K562 (cell line): ENCODE results near the gene GBF1. TPM values are rescaled to one million over a fixed set of nuclear protein-coding genes. Genes with fewer than 3 reads are reported as not detected.

Experiments used
- ATAC-seq: fragments of 200-7000 bp; cut with Tn5 transposase; 3 replicates; pipeline ENCODE4 v1.9.1; 2020; ENCODE audit warnings: moderate library complexity
- BruUV-seq: library from RNA; stranded (reverse); fragments of 400-500 nt; replicated peaks from 2 replicates; lab custom pipeline; 2021; lab: Mats Ljungman, UMichigan
- CTCF ChIA-PET: fragments of 300-600 bp; formaldehyde crosslinking; extraction: SDS; loops from one replicate; lab custom pipeline; 2021; ENCODE audit warnings: low intra/inter-chr PET ratio; lab: Yijun Ruan, JAX
- POLR2A ChIA-PET: fragments of 300-600, 350-650 bp; sonication (Branson Sonifier 250); formaldehyde crosslinking; extraction: SDS; loops from one replicate; lab custom pipeline; 2021; ENCODE audit warnings: antibody characterized with exemption, inconsistent platforms; lab: Yijun Ruan, JAX
- DNase-seq, 4 experiments: peaks; one replicate each; pipeline versions ENCODE4 v3.0.0 to v3.0.0-alpha.2; 2011 to 2018; ENCODE audit warnings: low spot score in 3 of 4, mixed read lengths in 3 of 4; ENCODE audit errors: extremely low read depth in 1 of 4
- FAIRE-seq: peaks from 2 replicates; lab custom pipeline; 2011; peaks lifted over from hg19 to GRCh38; lab: Jason Lieb, UNC
- H2AFZ ChIP-seq: 2 replicates; pipeline ENCODE4 v1.6.0; 2011; ENCODE audit warnings: low read depth, low read length, control low read depth, inconsistent platforms
- H3K27ac ChIP-seq: fragments of 200-600 bp; 3 replicates; pipeline ENCODE4 v1.8.0; 2011; ENCODE audit warnings: low read depth, mild to moderate bottlenecking, control low read depth, inconsistent platforms, low read length, moderate library complexity, mixed read lengths; ENCODE audit errors: extremely low read depth
- H3K27me3 ChIP-seq, 2 experiments: fragments of 300-600 bp in 1 of 2; 2 replicates in 1 of 2; 3 replicates in 1 of 2; pipeline versions ENCODE4 v1.6.0 to v1.8.0; 2011; ENCODE audit warnings: inconsistent platforms in 2 of 2, low read length in 2 of 2, mild to moderate bottlenecking in 1 of 2, mixed read lengths in 1 of 2, moderate library complexity in 1 of 2; ENCODE audit not compliant: control insufficient read depth in 2 of 2, insufficient read depth in 2 of 2
- H3K36me3 ChIP-seq: fragments of 300-600 bp; 3 replicates; pipeline ENCODE4 v1.8.0; 2011; ENCODE audit warnings: mild to moderate bottlenecking, low read length, inconsistent platforms; ENCODE audit not compliant: control insufficient read depth, insufficient read depth
- H3K4me1 ChIP-seq, 2 experiments: fragments of 200-600 bp in 1 of 2; replicated peaks in 1 of 2; 2 replicates in 1 of 2; 3 replicates in 1 of 2; pipeline versions ENCODE4 v1.5.1 to v1.8.0; 2011; ENCODE audit warnings: inconsistent platforms in 2 of 2, low read length in 2 of 2, mild to moderate bottlenecking in 1 of 2, mixed read lengths in 1 of 2, moderate library complexity in 1 of 2; ENCODE audit not compliant: control insufficient read depth in 2 of 2, insufficient read depth in 2 of 2
- H3K4me2 ChIP-seq: 2 replicates; pipeline ENCODE4 v1.6.1; 2011; ENCODE audit warnings: low read length, control low read depth, inconsistent platforms, mixed read lengths; ENCODE audit not compliant: insufficient read depth
- H3K4me3 ChIP-seq: fragments of 200-600 bp; sonication (generic), shearing (Covaris generic); 2 replicates; pipeline ENCODE4 v1.5.1; 2016; ENCODE audit warnings: control low read depth, inconsistent platforms
- H3K79me2 ChIP-seq: fragments of 200-600 bp; 3 replicates; pipeline ENCODE4 v1.8.0; 2011; ENCODE audit warnings: low read length, inconsistent platforms; ENCODE audit not compliant: control insufficient read depth, insufficient read depth
- H3K9ac ChIP-seq, 2 experiments: 2 replicates each; pipeline versions ENCODE4 v1.6.0 to v1.6.1; 2011; ENCODE audit warnings: low read depth in 2 of 2, low read length in 2 of 2, control low read depth in 1 of 2, inconsistent platforms in 1 of 2, mild to moderate bottlenecking in 1 of 2, mixed read lengths in 1 of 2; ENCODE audit not compliant: insufficient read depth in 1 of 2
- H3K9me1 ChIP-seq: one replicate; pipeline ENCODE4 v1.6.0; 2011; ENCODE audit warnings: inconsistent platforms, mild to moderate bottlenecking, low read length, moderate library complexity; ENCODE audit not compliant: control insufficient read depth, insufficient read depth
- H3K9me3 ChIP-seq: replicated peaks from 2 replicates; pipeline ENCODE4 v1.5.1; 2011; ENCODE audit warnings: low read depth, low read length, inconsistent platforms; ENCODE audit not compliant: control insufficient read depth, insufficient read depth
- H4K20me1 ChIP-seq: replicated peaks from 2 replicates; pipeline ENCODE4 v1.6.1; 2011; ENCODE audit warnings: low read length, inconsistent platforms, mixed read lengths; ENCODE audit not compliant: control insufficient read depth, insufficient read depth
- ARHGAP35 ChIP-seq: fragments of 450-650 bp; IDR thresholded peaks from 2 replicates; pipeline ENCODE4 v1.6.1; 2018; ENCODE audit not compliant: partially characterized antibody
- CEBPZ ChIP-seq: fragments of 150-350 bp; IDR thresholded peaks from 2 replicates; pipeline ENCODE4 v1.6.1; 2014; ENCODE audit warnings: low read depth, mild to moderate bottlenecking, low read length, borderline replicate concordance
- RBM34 ChIP-seq: fragments of 200-400 bp; formaldehyde crosslinking; IDR thresholded peaks from 2 replicates; pipeline ENCODE4 v1.6.1; 2018; ENCODE audit warnings: low read length, borderline replicate concordance; ENCODE audit not compliant: insufficient read depth
- TCFL5 ChIP-seq: fragments of 250-450 bp; sonication (Bioruptor Pico); conservative IDR thresholded peaks from 2 replicates; pipeline ENCODE4 v1.6.1; 2021; ENCODE audit warnings: mild to moderate bottlenecking, moderate library complexity, matching md5 sums
- ZBTB26 ChIP-seq: fragments of 450-650 bp; formaldehyde crosslinking; IDR thresholded peaks from 2 replicates; pipeline ENCODE4 v1.4.0; 2022; ENCODE audit warnings: missing genetic modification characterization
- ZFP1 ChIP-seq: fragments of 450-650 bp; formaldehyde crosslinking; IDR thresholded peaks from 2 replicates; pipeline ENCODE4 v1.4.0; 2020; ENCODE audit warnings: mild to moderate bottlenecking, mixed read lengths
- ZNF57 ChIP-seq: fragments of 450-650 bp; formaldehyde crosslinking; IDR thresholded peaks from 2 replicates; pipeline ENCODE4 v1.4.0; 2020; ENCODE audit warnings: mild to moderate bottlenecking, moderate library complexity
- ZNF76 ChIP-seq: fragments of 250-450 bp; sonication (Bioruptor Pico); IDR thresholded peaks from 2 replicates; pipeline ENCODE4 v1.4.0; 2020; ENCODE audit warnings: mild to moderate bottlenecking, moderate library complexity, borderline replicate concordance
- WGBS: fragments of 100-300 bp; shearing (Covaris generic); methylation state at CpG from one replicate; pipeline ENCODE4 v1.1.6; 2016; ENCODE audit warnings: low coverage, mixed read lengths; ENCODE audit not compliant: insufficient coverage; ENCODE audit errors: missing lambda C conversion rate; 5-methylcytosine and 5-hydroxymethylcytosine counted together
- in situ Hi-C: fragments of 300-500 bp; cut with MboI; formaldehyde crosslinking; loops from 4 replicates; pipeline ENCODE4 v1.15.0; 2018; ENCODE audit warnings: inconsistent platforms, mixed read lengths
- intact Hi-C: fragments of 100-400 bp; cut with micrococcal nuclease; formaldehyde crosslinking; loops from 2 replicates; pipeline ENCODE4 v1.14.2; 2022
- polyA plus RNA-seq, 8 experiments: library from polyadenylated mRNA; depleted of rRNA in 4 of 8; stranded (reverse) in 5 of 8; unstranded in 3 of 8; fragments of >200 nt; fragmentation: Nextera tagmentation in 2 of 8; fragmentation: Illumina TruSeq in 1 of 8; extraction: Ambion mirVana in 2 of 8; extraction: Trizol in 1 of 8; gene quantifications; 2 replicates each; pipeline versions ENCODE4 v1.2.1 to v1.2.3, GENCODE V29; 2011 to 2014; ENCODE audit warnings: inconsistent platforms in 1 of 8, missing spikeins in 1 of 8
- total RNA-seq, 7 experiments: library from RNA; depleted of rRNA in 6 of 7; stranded (reverse); fragments of >200 nt in 6 of 7; fragmentation: Illumina TruSeq in 2 of 7; extraction: Trizol in 2 of 7; gene quantifications; 2 replicates each; pipeline versions ENCODE4 v1.2.1 to v1.2.3, GENCODE V29; 2011 to 2021; ENCODE audit warnings: low replicate concordance in 1 of 7

Gene GBF1
- total and polyA plus RNA-seq, 9 of the 15 experiments (the other 6 are each of a cell fraction or from before 2014, with no cell fraction given) = 0.69 to 28.0 (median 10.3) TPM

- Histone ChIP-seq H3K4me1 (no peaks in the 10 kb centered on the region; a peak in 2 of 5 replicates), H3K27me3 (no peaks in the 10 kb centered on the region), H3K27ac (no peak overlapping the region), H3K79me2 (peaks cover 39% of the 10 kb centered on the region), H3K9me1 (no peaks in the 10 kb centered on the region), H3K4me2 (no peak overlapping the region), H3K9ac (no peak overlapping the region), H2AFZ (no peak overlapping the region), H3K4me3 (no peak overlapping the region), H4K20me1 (peaks cover 34% of the 10 kb centered on the region), H3K9me3 (no peaks in the 10 kb centered on the region), H3K36me3 (0 out of 3 replicates have a peak, but pooled peaks cover 4% of the 10 kb centered on the region)
- POLR2A ChIA-PET = interaction anchor here (0.7 kb wide), 1 partner anchor 9 kb away, joined by 3 read pairs; no protein-coding TSS in a partner anchor
- no TSS peak for BruUV-seq
- in situ Hi-C loops = no loop called here
- TF ChIP-seq ARHGAP35 (no peak), ZNF76 (CRISPR knock-in tag) (no peak), ZBTB26 (no peak), ZNF57 (CRISPR knock-in tag) (no peak), ZFP1 (CRISPR knock-in tag) (no peak), RBM34 (no peak), TCFL5 (no peak), CEBPZ (no peak)
- ATAC-seq = no peak
- WGBS = 78% methylated on average over 4 of the region's 4 CpGs
- no peak for FAIRE-seq
- intact Hi-C loops = no loop called here
- no peak for DNase-seq
- CTCF ChIA-PET = no interaction called here
Measured at GRCh38 chr10:102310361-102311024, 65.2 kb downstream of the GBF1 start.
